ENCODE measurements around the gene DCAF4L1.

The DCAF4L1 gene

GRCh38 chr4:41940834-41941233, 40.7 kb upstream of the DCAF4L1 start:
- peaks cover 12 to 87% (median 60%) of the 10 kb centered on the region in 11 experiments; a peak in 20 of 22 replicates for H4K20me1 ChIP-seq
- peaks cover 18 to 41% (median 25%) of the 10 kb centered on the region in 10 experiments for H3K4me1 ChIP-seq
- TF ChIP-seq Cebpa-rat (IDR thresholded peaks at IDR 0.05), result no peak
- no peaks in the 10 kb centered on the region for H3K27me3 ChIP-seq
- no peak overlapping the region for H3K27ac ChIP-seq
- no peaks in the 10 kb centered on the region for H3K9me3 ChIP-seq (replicated peaks in 1 of 11)
- no peak overlapping the region for H3K4me2 ChIP-seq
- no peak overlapping the region for H3K9ac ChIP-seq
- no peak overlapping the region for H3K4me3 ChIP-seq
- H3K36me3 ChIP-seq, result peaks cover 64 to 98% (median 80%) of the 10 kb centered on the region in 11 experiments

GRCh38 chr4:41943506-41943905, 38.0 kb upstream of the DCAF4L1 start:
- no peaks in the 10 kb centered on the region for H3K9me3 ChIP-seq (replicated peaks in 1 of 11)
- H3K4me3 ChIP-seq, result no peak overlapping the region
- H3K9ac ChIP-seq, result no peak overlapping the region
- peaks cover 86 to 100% (median 92%) of the 10 kb centered on the region in 11 experiments for H3K36me3 ChIP-seq
- H3K4me1 ChIP-seq, result peaks cover 0 to 15% (median 7%) of the 10 kb centered on the region in 10 experiments; a peak in 15 of 20 replicates
- no peak for TF ChIP-seq Cebpa-rat (IDR thresholded peaks at IDR 0.05)
- H3K27me3 ChIP-seq, result no peaks in the 10 kb centered on the region
- H3K4me2 ChIP-seq, result no peak overlapping the region
- H4K20me1 ChIP-seq, result peaks cover 6 to 67% (median 37%) of the 10 kb centered on the region in 11 experiments; a peak in 20 of 22 replicates
- H3K27ac ChIP-seq, result no peak overlapping the region

GRCh38 chr4:41944089-41944488, 37.5 kb upstream of the DCAF4L1 start:
- TF ChIP-seq Cebpa-rat (IDR thresholded peaks at IDR 0.05), result no peak
- no peaks in the 10 kb centered on the region for H3K27me3 ChIP-seq
- H3K9ac ChIP-seq, result no peak overlapping the region
- no peak overlapping the region for H3K4me2 ChIP-seq
- peaks cover 0 to 9% (median 3%) of the 10 kb centered on the region in 10 experiments; a peak in 14 of 20 replicates for H3K4me1 ChIP-seq
- H4K20me1 ChIP-seq, result peaks cover 4 to 61% (median 31%) of the 10 kb centered on the region in 11 experiments; a peak in 20 of 22 replicates
- no peak overlapping the region for H3K27ac ChIP-seq
- H3K9me3 ChIP-seq (replicated peaks in 1 of 11), result no peaks in the 10 kb centered on the region
- H3K36me3 ChIP-seq, result peaks cover 81 to 100% (median 88%) of the 10 kb centered on the region in 11 experiments
- no peak overlapping the region for H3K4me3 ChIP-seq

GRCh38 chr4:41949531-41949930, 32.0 kb upstream of the DCAF4L1 start:
- no peak for TF ChIP-seq Cebpa-rat (IDR thresholded peaks at IDR 0.05)
- H3K9ac ChIP-seq, result no peak overlapping the region
- peaks cover 82 to 100% (median 88%) of the 10 kb centered on the region in 11 experiments for H3K36me3 ChIP-seq
- no peak overlapping the region for H3K27ac ChIP-seq
- H3K4me3 ChIP-seq, result no peak overlapping the region
- H3K9me3 ChIP-seq (replicated peaks in 1 of 11), result no peaks in the 10 kb centered on the region
- H3K27me3 ChIP-seq, result no peaks in the 10 kb centered on the region
- peaks cover 0 to 38% (median 10%) of the 10 kb centered on the region in 11 experiments; a peak in 11 of 22 replicates for H4K20me1 ChIP-seq
- no peaks in the 10 kb centered on the region for H3K4me1 ChIP-seq
- H3K4me2 ChIP-seq, result no peak overlapping the region

- Histone ChIP-seq H3K27ac (no peak overlapping the region), H3K27me3 (no peaks in the 10 kb centered on the region), H3K36me3 (peaks cover 29 to 67% (median 33%) of the 10 kb centered on the region in 11 experiments), H3K4me1 (no peaks in the 10 kb centered on the region), H3K4me2 (no peak overlapping the region), H3K4me3 (no peak overlapping the region), H4K20me1 (peaks cover 0 to 18% (median 7%) of the 10 kb centered on the region in 11 experiments; a peak in 8 of 22 replicates), H3K9ac (no peak overlapping the region), H3K9me3 (replicated peaks in 1 of 11) (no peaks in the 10 kb centered on the region)
- TF ChIP-seq Cebpa-rat (IDR thresholded peaks at IDR 0.05), result no peak
These were observed 23.9 kb upstream of the DCAF4L1 start for GRCh38 chr4:41957634-41958033.

- Histone ChIP-seq H3K4me3 (no peak overlapping the region), H3K27me3 (no peaks in the 10 kb centered on the region), H3K36me3 (peaks cover 0 to 26% (median under 1%) of the 10 kb centered on the region in 11 experiments; a peak in 6 of 22 replicates), H3K27ac (no peak overlapping the region), H4K20me1 (no peaks in the 10 kb centered on the region), H3K9ac (no peak overlapping the region), H3K9me3 (replicated peaks in 1 of 11) (peaks cover 2 to 7% (median 4%) of the 10 kb centered on the region in 11 experiments; a peak in 18 of 22 replicates), H3K4me2 (no peak overlapping the region), H3K4me1 (no peaks in the 10 kb centered on the region)
- TF ChIP-seq Cebpa-rat (IDR thresholded peaks at IDR 0.05), result no peak
These were observed 18.5 kb upstream of the DCAF4L1 start for GRCh38 chr4:41963105-41963504.

- H4K20me1 ChIP-seq, result no peaks in the 10 kb centered on the region
- no peak overlapping the region for H3K27ac ChIP-seq
- H3K36me3 ChIP-seq, result peaks cover 0 to 16% (median 5%) of the 10 kb centered on the region in 11 experiments; a peak in 6 of 22 replicates
- peaks cover 15 to 20% (median 17%) of the 10 kb centered on the region in 11 experiments for H3K9me3 ChIP-seq (replicated peaks in 1 of 11)
- H3K4me1 ChIP-seq, result peaks cover 0 to 1% (median 0%) of the 10 kb centered on the region in 10 experiments; a peak in 1 of 20 replicates
- no peak overlapping the region for H3K4me2 ChIP-seq
- no peak overlapping the region for H3K4me3 ChIP-seq
- H3K9ac ChIP-seq, result no peak overlapping the region
- TF ChIP-seq Cebpa-rat (IDR thresholded peaks at IDR 0.05), result peak in 4 of 11 experiments; percentile 30 to 78 (median 44); a peak in 6 of 22 replicates
- H3K27me3 ChIP-seq, result no peaks in the 10 kb centered on the region
These were observed 17.2 kb upstream of the DCAF4L1 start for GRCh38 chr4:41964401-41964800.

GRCh38 chr4:41967392-41967791, 14.2 kb upstream of the DCAF4L1 start:
- H3K27ac ChIP-seq, result no peak overlapping the region
- H3K27me3 ChIP-seq, result no peaks in the 10 kb centered on the region
- peaks cover 0 to 13% (median 0%) of the 10 kb centered on the region in 11 experiments; a peak in 2 of 22 replicates for H3K36me3 ChIP-seq
- no peak for TF ChIP-seq Cebpa-rat (IDR thresholded peaks at IDR 0.05)
- no peak overlapping the region for H3K4me3 ChIP-seq
- H3K4me1 ChIP-seq, result peaks cover 0 to 9% (median 0%) of the 10 kb centered on the region in 10 experiments; a peak in 2 of 20 replicates
- H3K4me2 ChIP-seq, result no peak overlapping the region
- peaks cover 19 to 31% (median 20%) of the 10 kb centered on the region in 11 experiments for H3K9me3 ChIP-seq (replicated peaks in 1 of 11)
- H4K20me1 ChIP-seq, result no peaks in the 10 kb centered on the region
- no peak overlapping the region for H3K9ac ChIP-seq

- Histone ChIP-seq H3K36me3 (peaks cover 0 to 13% (median 0%) of the 10 kb centered on the region in 11 experiments; a peak in 2 of 22 replicates), H3K4me3 (no peak overlapping the region), H3K9ac (no peak overlapping the region), H3K4me1 (peaks cover 0 to 9% (median 0%) of the 10 kb centered on the region in 10 experiments; a peak in 2 of 20 replicates), H3K9me3 (replicated peaks in 1 of 11) (peaks cover 19 to 31% (median 20%) of the 10 kb centered on the region in 11 experiments), H3K27me3 (no peaks in the 10 kb centered on the region), H3K4me2 (0 out of 22 replicates have a peak overlapping the region, but pooled peaks of 1 of the 11 experiments have one; percentile 2), H4K20me1 (no peaks in the 10 kb centered on the region), H3K27ac (no peak overlapping the region)
- no peak for TF ChIP-seq Cebpa-rat (IDR thresholded peaks at IDR 0.05)
These were observed 11.9 kb upstream of the DCAF4L1 start for GRCh38 chr4:41969671-41970070.
